Uterus (tissue), 4 donors: ENCODE data around the gene OR5T3. TPM values are rescaled to one million over a fixed set of nuclear protein-coding genes. Genes with fewer than 3 reads are reported as not detected.

ENCODE experiments used
- DNase-seq, 2 donors: peaks; one replicate each; pipeline ENCODE4 v3.0.0-alpha.2; 2019 to 2020
- H3K27ac ChIP-seq, 2 donors: fragments of 200-600 bp; sonication (generic); 1 replicate in 1 of 2; 2 replicates in 1 of 2; pipeline ENCODE4 v1.5.1; 2016 to 2018
- H3K27me3 ChIP-seq, 2 donors: fragments of 200-600 bp; sonication (generic); one replicate each; pipeline ENCODE4 v1.5.1; 2018 to 2019; ENCODE audit warnings: control low read depth in 1 of 2
- H3K36me3 ChIP-seq, 2 donors: fragments of 200-600 bp; sonication (generic); one replicate each; pipeline ENCODE4 v1.5.1; 2019; ENCODE audit warnings: control low read depth in 1 of 2
- H3K4me1 ChIP-seq, 2 donors: fragments of 200-600 bp; sonication (generic); one replicate each; pipeline ENCODE4 v1.5.1; 2018 to 2019; ENCODE audit warnings: control low read depth in 1 of 2
- H3K4me3 ChIP-seq, 2 donors: fragments of 200-600 bp; sonication (generic); 1 replicate in 1 of 2; 2 replicates in 1 of 2; pipeline ENCODE4 v1.5.1; 2018 to 2019; ENCODE audit warnings: mild to moderate bottlenecking in 1 of 2
- H3K9me3 ChIP-seq, 2 donors: fragments of 200-600 bp; sonication (generic); one replicate each; pipeline ENCODE4 v1.5.1; 2019; ENCODE audit warnings: control low read depth in 1 of 2
- CTCF ChIP-seq, 4 experiments: fragments of 200-600 bp in 2 of 4; fragments of 450-650 bp in 2 of 4; sonication (generic) in 2 of 4; IDR thresholded peaks; one replicate each; pipeline ENCODE4 v1.5.1; 2016 to 2019; ENCODE audit warnings: antibody characterized with exemption in 4 of 4, mild to moderate bottlenecking in 2 of 4, moderate library complexity in 1 of 4
- POLR2A ChIP-seq, 2 donors: fragments of 450-650 bp; IDR thresholded peaks; one replicate each; pipeline ENCODE4 v1.6.1; 2016; ENCODE audit warnings: antibody characterized with exemption in 2 of 2, mild to moderate bottlenecking in 1 of 2, moderate library complexity in 1 of 2
- intact Hi-C: fragments of 100-400 bp; cut with DNase I; formaldehyde crosslinking; loops from one replicate; pipeline ENCODE4 v1.15.1; 2023; ENCODE audit warnings: low total_unique reads
- total RNA-seq, 4 donors: library from RNA; depleted of rRNA in 3 of 4; stranded (reverse); fragments of >200 nt in 3 of 4; gene quantifications; one replicate each; pipeline versions ENCODE4 v1.1.0 to v1.2.4, GENCODE V29; 2014 to 2023
- donor health status: DM: yes; HTN: yes; CAD: no.

Gene OR5T3
- total RNA-seq, 4 donors from 2014 or later, result not detected

GRCh38 chr11:56273854-56274253, 21.8 kb downstream of the OR5T3 start, which contains the start of gene OR5T1:
TSS of gene OR5T1 (plus strand) at chr11:56274154. CDS start at chr11:56275639, 1,485 bp downstream.
- H3K27ac ChIP-seq, result no peak within 1 kb of the TSS
- DNase-seq, result no peak
- no peaks in the 10 kb centered on the region for H3K4me1 ChIP-seq
- intact Hi-C loops, result no loop called here
- H3K4me3 ChIP-seq, result no peak within 1 kb of the TSS
- TF ChIP-seq CTCF (IDR thresholded peaks at IDR 0.05) (no peak), POLR2A (IDR thresholded peaks at IDR 0.05) (no peak)
- no peaks in the 10 kb centered on the region for H3K27me3 ChIP-seq
- no peaks in the 10 kb centered on the region for H3K36me3 ChIP-seq
- no peaks in the 10 kb centered on the region for H3K9me3 ChIP-seq

GRCh38 chr11:56292154-56292553, 40.1 kb downstream of the OR5T3 start, which contains the start of gene OR8H1:
TSS of gene OR8H1 (minus strand) at chr11:56292254. CDS start at chr11:56291062, 1,192 bp downstream.
- Histone ChIP-seq H3K36me3 (no peaks in the 10 kb centered on the region), H3K4me3 (no peak within 1 kb of the TSS), H3K27me3 (no peaks in the 10 kb centered on the region), H3K9me3 (no peaks in the 10 kb centered on the region), H3K4me1 (no peaks in the 10 kb centered on the region), H3K27ac (no peak within 1 kb of the TSS)
- DNase-seq, result no peak
- TF ChIP-seq CTCF (IDR thresholded peaks at IDR 0.05), result no peak
- no peak for TF ChIP-seq POLR2A (IDR thresholded peaks at IDR 0.05)
- intact Hi-C loops, result no loop called here

GRCh38 chr11:56296898-56297297, 44.8 kb downstream of the OR5T3 start:
- no peaks in the 10 kb centered on the region for H3K36me3 ChIP-seq
- no peak overlapping the region for H3K4me3 ChIP-seq
- TF ChIP-seq POLR2A (IDR thresholded peaks at IDR 0.05), result no peak
- no peak for TF ChIP-seq CTCF (IDR thresholded peaks at IDR 0.05)
- H3K9me3 ChIP-seq, result no peaks in the 10 kb centered on the region
- H3K27me3 ChIP-seq, result no peaks in the 10 kb centered on the region
- intact Hi-C loops, result no loop called here
- no peak for DNase-seq
- H3K4me1 ChIP-seq, result no peaks in the 10 kb centered on the region
- no peak overlapping the region for H3K27ac ChIP-seq

Other genes with a start within 250 kb of the OR5T3 start
- not detected for gene OR5AS1, start 224.6 kb upstream of the OR5T3 start, total RNA-seq
- not detected for gene OR8I2, start 158.9 kb upstream of the OR5T3 start, total RNA-seq
- gene OR8H2, start 148.6 kb upstream of the OR5T3 start, total RNA-seq, result not detected
- not detected for gene OR8H3, start 129.9 kb upstream of the OR5T3 start, total RNA-seq
- gene OR8J3, start 112.1 kb upstream of the OR5T3 start, total RNA-seq, result not detected
- not detected for gene OR8K5, start 91.9 kb upstream of the OR5T3 start, total RNA-seq
- gene OR5J2, start 75.6 kb upstream of the OR5T3 start, total RNA-seq, result not detected
- gene OR5T2, start 18.0 kb upstream of the OR5T3 start, total RNA-seq, result not detected
- gene OR5T1, start 21.9 kb downstream of the OR5T3 start, total RNA-seq, result not detected
- not detected for gene OR8H1, start 40.0 kb downstream of the OR5T3 start, total RNA-seq
- not detected for gene OR8K3, start 62.9 kb downstream of the OR5T3 start, total RNA-seq
- gene OR8K1, start 93.8 kb downstream of the OR5T3 start, total RNA-seq, result not detected
- gene OR8J1, start 102.0 kb downstream of the OR5T3 start, total RNA-seq, result not detected
- not detected for gene OR8U1, start 123.4 kb downstream of the OR5T3 start, total RNA-seq
- not detected for gene OR5AL1, start 160.4 kb downstream of the OR5T3 start, total RNA-seq
- gene OR5M3, start 221.1 kb downstream of the OR5T3 start, total RNA-seq, result not detected
- gene OR5M8, start 239.1 kb downstream of the OR5T3 start, total RNA-seq, result not detected